GM23338 (cell line): ENCODE results near the gene RBM38. TPM values are rescaled to one million over a fixed set of nuclear protein-coding genes. Genes with fewer than 3 reads are reported as not detected.

Experiments used
- ATAC-seq: fragments of 200-7000 bp; cut with Tn5 transposase; 3 replicates; pipeline ENCODE4 v1.9.1; 2020
- DNase-seq: peaks from one replicate; pipeline ENCODE4 v3.0.0-alpha.2; 2015; ENCODE audit warnings: low spot score
- H2AFZ ChIP-seq: fragments of 200-600 bp; sonication (generic); 2 replicates; pipeline ENCODE4 v1.8.0; 2016; ENCODE audit warnings: antibody characterized with exemption, mild to moderate bottlenecking, moderate library complexity
- H3F3A ChIP-seq: fragments of 200-600 bp; sonication (generic); replicated peaks from 2 replicates; pipeline ENCODE4 v1.8.0; 2017; ENCODE audit warnings: antibody characterized with exemption, mixed run types, low read depth
- H3K27ac ChIP-seq: fragments of 200-600 bp; sonication (generic); 2 replicates; pipeline ENCODE4 v1.6.1; 2016; ENCODE audit warnings: low read depth
- H3K27me3 ChIP-seq: fragments of 200-600 bp; sonication (generic); 2 replicates; pipeline ENCODE4 v1.8.0; 2016; ENCODE audit warnings: mild to moderate bottlenecking, mixed run types, moderate library complexity; ENCODE audit not compliant: insufficient read depth
- H3K36me3 ChIP-seq: fragments of 200-600 bp; sonication (generic); 2 replicates; pipeline ENCODE4 v1.8.0; 2016; ENCODE audit warnings: mild to moderate bottlenecking; ENCODE audit not compliant: insufficient read depth
- H3K4me1 ChIP-seq: fragments of 200-600 bp; sonication (generic); 2 replicates; pipeline ENCODE4 v1.8.0; 2016; ENCODE audit warnings: mild to moderate bottlenecking, moderate library complexity; ENCODE audit not compliant: insufficient read depth
- H3K4me2 ChIP-seq: fragments of 200-600 bp; sonication (generic); 2 replicates; pipeline ENCODE4 v1.7.1; 2017; ENCODE audit warnings: mixed run types
- H3K4me3 ChIP-seq: fragments of 200-600 bp; sonication (generic); 2 replicates; pipeline ENCODE4 v1.6.1; 2016; ENCODE audit warnings: mixed run types
- H3K79me2 ChIP-seq: fragments of 200-600 bp; sonication (generic); replicated peaks from 2 replicates; pipeline ENCODE4 v1.8.0; 2017; ENCODE audit warnings: mild to moderate bottlenecking; ENCODE audit not compliant: insufficient read depth
- H3K9me2 ChIP-seq: fragments of 200-600 bp; sonication (generic); 2 replicates; pipeline ENCODE4 v1.8.0; 2017; ENCODE audit not compliant: insufficient read depth
- H4K20me1 ChIP-seq: fragments of 200-600 bp; sonication (generic); replicated peaks from 2 replicates; pipeline ENCODE4 v1.8.0; 2017; ENCODE audit warnings: mild to moderate bottlenecking; ENCODE audit not compliant: insufficient read depth
- H3K27ac Mint-ChIP-seq: 2 replicates; pipeline ENCODE4 v1.8.0; 2020; ENCODE audit warnings: inconsistent platforms, mild to moderate bottlenecking, moderate library complexity, mixed read lengths
- H3K27me3 Mint-ChIP-seq: 3 replicates; pipeline ENCODE4 v1.8.0; 2022; ENCODE audit warnings: low read depth, mild to moderate bottlenecking, moderate library complexity, mixed read lengths, inconsistent platforms; ENCODE audit not compliant: insufficient read depth, poor library complexity
- H3K36me3 Mint-ChIP-seq: 3 replicates; pipeline ENCODE4 v1.8.0; 2021; ENCODE audit warnings: low read depth, mild to moderate bottlenecking, inconsistent platforms, moderate library complexity, mixed read lengths
- H3K4me1 Mint-ChIP-seq: 3 replicates; pipeline ENCODE4 v1.8.0; 2020; ENCODE audit warnings: mild to moderate bottlenecking, inconsistent platforms, mixed read lengths
- H3K4me3 Mint-ChIP-seq: 3 replicates; pipeline ENCODE4 v1.8.0; 2021; ENCODE audit warnings: moderate library complexity, mild to moderate bottlenecking, inconsistent platforms, mixed read lengths
- H3K9me3 Mint-ChIP-seq: 3 replicates; pipeline ENCODE4 v1.8.0; 2020; ENCODE audit warnings: moderate library complexity, mild to moderate bottlenecking, inconsistent platforms, mixed read lengths
- CREB1 ChIP-seq: fragments of 250-450 bp; sonication (Bioruptor Pico); IDR thresholded peaks from 2 replicates; pipeline ENCODE4 v1.5.0; 2020; ENCODE audit warnings: low read depth, mild to moderate bottlenecking, moderate library complexity
- ETS1 ChIP-seq: IDR thresholded peaks from 2 replicates; pipeline ENCODE4 v1.6.1; 2016; ENCODE audit warnings: antibody characterized with exemption
- EZH2 ChIP-seq: fragments of 200-600 bp; sonication (generic); IDR thresholded peaks from one replicate; pipeline ENCODE4 v1.8.0; 2017; ENCODE audit warnings: antibody characterized with exemption, mild to moderate bottlenecking, low read depth; ENCODE audit not compliant: unreplicated experiment
- EZH2phosphoT487 ChIP-seq: fragments of 200-600 bp; sonication (generic); IDR thresholded peaks from one replicate; pipeline ENCODE4 v1.8.1; 2018; ENCODE audit warnings: antibody characterized with exemption; ENCODE audit not compliant: unreplicated experiment
- JUNB ChIP-seq: IDR thresholded peaks from one replicate; pipeline ENCODE4 v1.6.1; 2016; ENCODE audit warnings: antibody characterized with exemption; ENCODE audit not compliant: unreplicated experiment
- NANOG ChIP-seq: IDR thresholded peaks from 2 replicates; pipeline ENCODE4 v1.6.1; 2016; ENCODE audit warnings: antibody characterized with exemption, borderline replicate concordance
- POLR2AphosphoS5 ChIP-seq: IDR thresholded peaks from 2 replicates; pipeline ENCODE4 v1.6.1; 2016; ENCODE audit warnings: antibody characterized with exemption, low read depth
- REST ChIP-seq: IDR thresholded peaks from one replicate; pipeline ENCODE4 v1.6.1; 2018; ENCODE audit warnings: antibody characterized with exemption; ENCODE audit not compliant: unreplicated experiment
- STAT1 ChIP-seq: IDR thresholded peaks from one replicate; pipeline ENCODE4 v1.6.1; 2016; ENCODE audit warnings: antibody characterized with exemption; ENCODE audit not compliant: unreplicated experiment
- ZNF114 ChIP-seq: fragments of 250-450 bp; sonication (Bioruptor Pico); IDR thresholded peaks from 2 replicates; pipeline ENCODE4 v1.5.0; 2020; ENCODE audit warnings: mild to moderate bottlenecking, moderate library complexity
- ZNF331 ChIP-seq: fragments of 250-450 bp; sonication (Bioruptor Pico); IDR thresholded peaks from 2 replicates; pipeline ENCODE4 v1.5.0; 2020; ENCODE audit warnings: low read depth, mild to moderate bottlenecking, moderate library complexity
- polyA plus RNA-seq: library from polyadenylated mRNA; unstranded; fragments of >200 nt; fragmentation: Nextera tagmentation; extraction: Ambion mirVana; gene quantifications from 2 replicates; pipeline ENCODE4 v1.2.1, GENCODE V29; 2016
- total RNA-seq: library from RNA; depleted of rRNA; stranded (reverse); fragments of >200 nt; shearing (Covaris generic); gene quantifications from 2 replicates; pipeline ENCODE4 v1.2.3, GENCODE V29; 2014
- TF ChIP-seq, protein P1 (sequence below), 2 experiments: fragments of 200-600 bp in 1 of 2; sonication (generic) in 1 of 2; conservative IDR thresholded peaks; 2 replicates each; pipeline versions ENCODE4 v1.5.1 to v1.6.1; 2016 to 2017; ENCODE audit warnings: antibody characterized with exemption in 2 of 2, low read depth in 2 of 2, mild to moderate bottlenecking in 2 of 2, moderate library complexity in 1 of 2
- TF ChIP-seq, protein P2 (sequence below): fragments of 250-450 bp; sonication (Bioruptor Pico); IDR thresholded peaks from 2 replicates; pipeline ENCODE4 v1.5.0; 2020; ENCODE audit warnings: mild to moderate bottlenecking, moderate library complexity

RBM38 gene
- total and polyA plus RNA-seq, 2 experiments from 2014 or later: 22.9 to 80.5 TPM

DNA sequence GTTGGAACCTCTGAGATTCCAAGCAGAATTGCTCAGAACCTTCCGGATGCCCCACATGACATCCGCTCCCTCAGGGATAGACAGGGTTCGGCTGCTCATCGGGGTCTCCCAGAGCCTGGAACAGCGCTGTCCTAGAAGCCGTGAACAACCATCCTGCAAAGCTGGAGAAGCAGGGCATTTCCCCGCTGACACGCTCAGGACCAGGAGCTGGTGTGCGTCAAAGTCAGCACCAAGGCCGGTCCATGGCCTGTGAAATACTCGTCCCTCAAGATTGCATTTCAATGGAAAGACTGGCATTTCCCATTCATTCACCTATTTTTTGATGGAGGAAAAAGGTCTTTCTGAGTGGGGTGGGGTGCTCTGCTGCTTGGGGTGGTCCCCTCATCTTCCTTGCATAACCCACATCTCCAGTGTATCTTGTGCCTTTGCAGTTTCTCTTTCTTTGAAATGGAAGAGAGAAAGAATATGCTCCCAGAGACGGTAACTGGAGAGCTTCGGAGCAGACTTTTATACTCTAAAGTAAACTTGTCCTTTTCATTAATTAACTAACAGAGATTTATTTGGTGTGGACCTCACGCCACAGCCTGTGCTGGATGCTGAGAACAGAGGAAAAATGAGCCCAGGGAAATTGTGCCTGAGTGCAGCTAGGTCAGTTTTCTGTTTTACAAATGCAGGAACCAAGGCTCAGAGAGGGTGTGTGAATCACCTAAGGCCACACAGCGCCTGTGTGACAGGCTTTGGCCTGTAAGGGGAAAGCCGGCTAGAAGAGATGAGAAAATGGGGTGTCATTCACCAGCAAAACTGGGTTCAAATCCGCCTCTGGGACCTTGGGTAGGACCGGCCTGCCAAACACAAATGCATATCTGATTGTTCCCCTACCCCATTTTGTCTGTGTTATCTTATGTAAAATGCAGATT, 52.4 kb downstream of the RBM38 start:
- H3K27ac ChIP-seq: no peak overlapping the region
- H3K4me1 ChIP-seq: no peaks in the 10 kb centered on the region

More for the DNA sequence above, 52.4 kb downstream of the RBM38 start:
- Mint-ChIP-seq H3K4me1 (peaks cover 11% of the 10 kb centered on the region), H3K4me3 (no peak overlapping the region), H3K27me3 (peaks cover 9% of the 10 kb centered on the region), H3K9me3 (no peaks in the 10 kb centered on the region; the same call in 2 of the 3 replicates), H3K27ac (no peak overlapping the region), H3K36me3 (no peaks in the 10 kb centered on the region)
- TF ChIP-seq NANOG (no peak), EZH2 (no peak), ZNF114 (CRISPR knock-in tag) (no peak), ZNF331 (CRISPR knock-in tag) (no peak), CREB1 (no peak), REST (no peak), STAT1 (no peak), JUNB (no peak), ETS1 (no peak), POLR2AphosphoS5 (no peak), EZH2phosphoT487 (no peak)
- TF ChIP-seq, protein P1, sequence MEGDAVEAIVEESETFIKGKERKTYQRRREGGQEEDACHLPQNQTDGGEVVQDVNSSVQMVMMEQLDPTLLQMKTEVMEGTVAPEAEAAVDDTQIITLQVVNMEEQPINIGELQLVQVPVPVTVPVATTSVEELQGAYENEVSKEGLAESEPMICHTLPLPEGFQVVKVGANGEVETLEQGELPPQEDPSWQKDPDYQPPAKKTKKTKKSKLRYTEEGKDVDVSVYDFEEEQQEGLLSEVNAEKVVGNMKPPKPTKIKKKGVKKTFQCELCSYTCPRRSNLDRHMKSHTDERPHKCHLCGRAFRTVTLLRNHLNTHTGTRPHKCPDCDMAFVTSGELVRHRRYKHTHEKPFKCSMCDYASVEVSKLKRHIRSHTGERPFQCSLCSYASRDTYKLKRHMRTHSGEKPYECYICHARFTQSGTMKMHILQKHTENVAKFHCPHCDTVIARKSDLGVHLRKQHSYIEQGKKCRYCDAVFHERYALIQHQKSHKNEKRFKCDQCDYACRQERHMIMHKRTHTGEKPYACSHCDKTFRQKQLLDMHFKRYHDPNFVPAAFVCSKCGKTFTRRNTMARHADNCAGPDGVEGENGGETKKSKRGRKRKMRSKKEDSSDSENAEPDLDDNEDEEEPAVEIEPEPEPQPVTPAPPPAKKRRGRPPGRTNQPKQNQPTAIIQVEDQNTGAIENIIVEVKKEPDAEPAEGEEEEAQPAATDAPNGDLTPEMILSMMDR (conservative IDR thresholded peaks at IDR 0.05; ENCODE audit: low read depth in 2 of 2): no peak
- TF ChIP-seq, protein P2, sequence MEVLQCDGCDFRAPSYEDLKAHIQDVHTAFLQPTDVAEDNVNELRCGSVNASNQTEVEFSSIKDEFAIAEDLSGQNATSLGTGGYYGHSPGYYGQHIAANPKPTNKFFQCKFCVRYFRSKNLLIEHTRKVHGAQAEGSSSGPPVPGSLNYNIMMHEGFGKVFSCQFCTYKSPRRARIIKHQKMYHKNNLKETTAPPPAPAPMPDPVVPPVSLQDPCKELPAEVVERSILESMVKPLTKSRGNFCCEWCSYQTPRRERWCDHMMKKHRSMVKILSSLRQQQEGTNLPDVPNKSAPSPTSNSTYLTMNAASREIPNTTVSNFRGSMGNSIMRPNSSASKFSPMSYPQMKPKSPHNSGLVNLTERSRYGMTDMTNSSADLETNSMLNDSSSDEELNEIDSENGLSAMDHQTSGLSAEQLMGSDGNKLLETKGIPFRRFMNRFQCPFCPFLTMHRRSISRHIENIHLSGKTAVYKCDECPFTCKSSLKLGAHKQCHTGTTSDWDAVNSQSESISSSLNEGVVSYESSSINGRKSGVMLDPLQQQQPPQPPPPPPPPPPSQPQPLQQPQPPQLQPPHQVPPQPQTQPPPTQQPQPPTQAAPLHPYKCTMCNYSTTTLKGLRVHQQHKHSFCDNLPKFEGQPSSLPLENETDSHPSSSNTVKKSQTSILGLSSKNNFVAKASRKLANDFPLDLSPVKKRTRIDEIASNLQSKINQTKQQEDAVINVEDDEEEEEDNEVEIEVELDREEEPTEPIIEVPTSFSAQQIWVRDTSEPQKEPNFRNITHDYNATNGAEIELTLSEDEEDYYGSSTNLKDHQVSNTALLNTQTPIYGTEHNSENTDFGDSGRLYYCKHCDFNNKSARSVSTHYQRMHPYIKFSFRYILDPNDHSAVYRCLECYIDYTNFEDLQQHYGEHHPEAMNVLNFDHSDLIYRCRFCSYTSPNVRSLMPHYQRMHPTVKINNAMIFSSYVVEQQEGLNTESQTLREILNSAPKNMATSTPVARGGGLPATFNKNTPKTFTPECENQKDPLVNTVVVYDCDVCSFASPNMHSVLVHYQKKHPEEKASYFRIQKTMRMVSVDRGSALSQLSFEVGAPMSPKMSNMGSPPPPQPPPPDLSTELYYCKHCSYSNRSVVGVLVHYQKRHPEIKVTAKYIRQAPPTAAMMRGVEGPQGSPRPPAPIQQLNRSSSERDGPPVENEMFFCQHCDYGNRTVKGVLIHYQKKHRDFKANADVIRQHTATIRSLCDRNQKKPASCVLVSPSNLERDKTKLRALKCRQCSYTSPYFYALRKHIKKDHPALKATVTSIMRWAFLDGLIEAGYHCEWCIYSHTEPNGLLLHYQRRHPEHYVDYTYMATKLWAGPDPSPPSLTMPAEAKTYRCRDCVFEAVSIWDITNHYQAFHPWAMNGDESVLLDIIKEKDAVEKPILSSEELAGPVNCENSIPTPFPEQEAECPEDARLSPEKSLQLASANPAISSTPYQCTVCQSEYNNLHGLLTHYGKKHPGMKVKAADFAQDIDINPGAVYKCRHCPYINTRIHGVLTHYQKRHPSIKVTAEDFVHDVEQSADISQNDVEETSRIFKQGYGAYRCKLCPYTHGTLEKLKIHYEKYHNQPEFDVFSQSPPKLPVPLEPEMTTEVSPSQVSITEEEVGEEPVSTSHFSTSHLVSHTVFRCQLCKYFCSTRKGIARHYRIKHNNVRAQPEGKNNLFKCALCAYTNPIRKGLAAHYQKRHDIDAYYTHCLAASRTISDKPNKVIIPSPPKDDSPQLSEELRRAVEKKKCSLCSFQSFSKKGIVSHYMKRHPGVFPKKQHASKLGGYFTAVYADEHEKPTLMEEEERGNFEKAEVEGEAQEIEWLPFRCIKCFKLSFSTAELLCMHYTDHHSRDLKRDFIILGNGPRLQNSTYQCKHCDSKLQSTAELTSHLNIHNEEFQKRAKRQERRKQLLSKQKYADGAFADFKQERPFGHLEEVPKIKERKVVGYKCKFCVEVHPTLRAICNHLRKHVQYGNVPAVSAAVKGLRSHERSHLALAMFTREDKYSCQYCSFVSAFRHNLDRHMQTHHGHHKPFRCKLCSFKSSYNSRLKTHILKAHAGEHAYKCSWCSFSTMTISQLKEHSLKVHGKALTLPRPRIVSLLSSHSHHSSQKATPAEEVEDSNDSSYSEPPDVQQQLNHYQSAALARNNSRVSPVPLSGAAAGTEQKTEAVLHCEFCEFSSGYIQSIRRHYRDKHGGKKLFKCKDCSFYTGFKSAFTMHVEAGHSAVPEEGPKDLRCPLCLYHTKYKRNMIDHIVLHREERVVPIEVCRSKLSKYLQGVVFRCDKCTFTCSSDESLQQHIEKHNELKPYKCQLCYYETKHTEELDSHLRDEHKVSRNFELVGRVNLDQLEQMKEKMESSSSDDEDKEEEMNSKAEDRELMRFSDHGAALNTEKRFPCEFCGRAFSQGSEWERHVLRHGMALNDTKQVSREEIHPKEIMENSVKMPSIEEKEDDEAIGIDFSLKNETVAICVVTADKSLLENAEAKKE (CRISPR knock-in tag): no peak
- Histone ChIP-seq H3K4me3 (no peak overlapping the region), H3K79me2 (no peaks in the 10 kb centered on the region), H3K4me2 (no peak overlapping the region), H2AFZ (no peak overlapping the region), H3K9me2 (no peaks in the 10 kb centered on the region), H3K36me3 (no peaks in the 10 kb centered on the region), H4K20me1 (no peaks in the 10 kb centered on the region), H3K27me3 (no peaks in the 10 kb centered on the region), H3F3A (no peaks in the 10 kb centered on the region)
- DNase-seq (no peak), ATAC-seq (no peak)
